HG02798 (cell line): ENCODE data around the gene DLX5.

ENCODE experiments used
- ATAC-seq: cut with Tn5 transposase; IDR thresholded peaks from one replicate; pipeline ENCODE4 v1.9.1; 2021; ENCODE audit warnings: mild to moderate bottlenecking; ENCODE audit not compliant: unreplicated experiment, poor library complexity

Gene DLX5

DNA sequence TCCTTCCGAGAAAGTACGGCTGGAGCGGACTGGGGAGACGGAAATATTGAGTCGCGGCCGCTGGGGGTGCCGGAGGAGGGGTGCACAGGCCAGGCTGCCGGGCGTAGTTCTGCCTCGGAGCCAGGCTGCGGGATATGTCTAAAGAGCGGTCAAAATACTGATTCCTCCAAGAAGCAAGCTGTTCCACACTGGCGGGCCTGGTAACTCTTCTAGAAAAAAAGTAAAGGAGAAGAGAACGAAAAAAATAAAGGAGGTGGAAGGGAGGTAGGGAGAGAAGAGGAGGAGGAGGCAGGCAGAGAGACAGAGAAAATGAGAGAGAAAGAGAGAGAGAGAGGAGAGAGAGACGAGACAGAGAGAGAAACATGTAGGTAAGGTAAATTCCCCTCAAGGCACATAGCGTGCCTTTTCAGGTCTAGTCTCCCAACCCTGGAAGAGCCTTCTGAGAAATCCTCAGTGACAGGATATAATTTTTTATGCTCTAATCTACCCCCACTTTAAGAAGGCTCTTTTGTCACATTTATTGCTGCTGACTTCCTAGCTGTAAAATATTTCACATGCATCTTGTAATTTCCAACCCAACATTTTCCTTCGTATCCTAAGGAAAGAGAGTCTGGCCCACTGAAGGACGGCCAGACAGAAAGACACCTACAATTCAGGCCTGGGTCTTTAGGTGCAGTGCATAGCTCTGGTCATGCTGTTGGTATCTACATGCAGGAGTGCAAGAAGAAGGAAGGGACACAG, 5.7 kb downstream of the DLX5 start:
- ATAC-seq: no peak

DNA sequence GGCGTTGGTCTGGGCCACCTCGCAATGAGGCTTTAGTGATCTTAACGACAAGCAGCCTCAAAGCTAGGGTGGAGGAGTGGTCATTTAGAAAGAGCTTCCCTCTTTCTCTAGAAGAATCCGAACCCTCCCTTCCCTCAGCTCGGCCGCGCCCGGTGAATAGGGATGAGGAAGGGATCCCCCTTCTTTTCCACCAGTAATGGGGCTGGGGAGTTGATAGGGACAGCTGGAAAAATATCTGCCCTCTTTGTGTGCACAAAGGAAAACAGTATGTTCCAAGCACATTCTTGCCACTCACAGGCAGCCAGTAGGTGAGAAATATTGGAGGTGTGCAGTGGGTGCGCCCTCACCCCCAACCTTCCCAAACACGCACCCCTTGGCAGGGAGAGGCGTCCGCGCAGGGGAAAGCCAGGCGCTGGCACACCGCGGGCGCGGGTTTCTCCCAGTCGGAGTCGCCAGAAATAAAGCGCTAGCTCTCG, 6.5 kb downstream of the DLX5 start:
- ATAC-seq: no peak

DNA sequence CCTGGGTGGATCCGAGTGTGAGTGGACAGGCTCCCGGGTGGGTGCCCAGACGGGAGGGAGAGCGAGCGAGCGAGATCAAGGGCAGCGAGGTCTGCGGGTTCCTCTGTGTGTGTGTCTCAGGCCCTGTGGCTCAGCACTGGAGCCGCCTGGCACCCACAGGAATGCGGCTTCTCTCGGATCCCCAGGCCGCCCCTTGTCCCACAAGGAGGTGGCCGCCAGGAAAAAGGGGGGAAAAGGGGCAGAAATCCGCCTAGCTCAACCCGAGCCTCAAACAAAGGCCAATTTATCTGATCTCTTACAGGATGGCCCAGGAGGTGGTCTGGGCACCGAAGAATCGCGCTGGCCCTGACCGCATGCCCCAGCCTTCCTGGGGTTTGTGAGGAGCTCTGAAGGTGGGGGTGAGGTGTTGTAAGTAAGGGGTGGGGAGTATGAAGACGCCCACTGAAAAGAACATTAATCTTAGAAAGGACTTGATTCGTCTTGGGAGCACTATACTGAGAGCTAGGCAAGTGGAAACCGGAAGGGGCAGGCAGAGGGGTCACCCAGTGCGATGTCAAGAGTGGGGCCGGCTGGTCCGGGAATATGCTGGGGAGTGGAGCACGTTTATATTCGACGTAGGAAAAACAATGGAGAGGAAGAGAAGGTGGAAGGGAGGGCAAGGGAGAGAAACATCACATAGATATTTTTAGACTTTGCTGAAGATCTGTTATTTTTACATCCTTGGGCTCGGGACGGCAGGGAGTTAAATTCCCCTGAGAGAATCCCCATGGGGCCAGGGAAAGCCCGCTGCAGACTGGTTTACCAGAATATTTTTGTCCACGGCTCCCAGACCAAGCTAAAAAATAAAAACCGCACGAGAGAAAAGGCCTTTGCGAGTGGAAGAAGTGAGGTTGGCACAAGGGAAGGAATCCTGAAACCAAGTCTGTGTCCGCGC, 7.2 kb downstream of the DLX5 start:
- no peak for ATAC-seq

DNA sequence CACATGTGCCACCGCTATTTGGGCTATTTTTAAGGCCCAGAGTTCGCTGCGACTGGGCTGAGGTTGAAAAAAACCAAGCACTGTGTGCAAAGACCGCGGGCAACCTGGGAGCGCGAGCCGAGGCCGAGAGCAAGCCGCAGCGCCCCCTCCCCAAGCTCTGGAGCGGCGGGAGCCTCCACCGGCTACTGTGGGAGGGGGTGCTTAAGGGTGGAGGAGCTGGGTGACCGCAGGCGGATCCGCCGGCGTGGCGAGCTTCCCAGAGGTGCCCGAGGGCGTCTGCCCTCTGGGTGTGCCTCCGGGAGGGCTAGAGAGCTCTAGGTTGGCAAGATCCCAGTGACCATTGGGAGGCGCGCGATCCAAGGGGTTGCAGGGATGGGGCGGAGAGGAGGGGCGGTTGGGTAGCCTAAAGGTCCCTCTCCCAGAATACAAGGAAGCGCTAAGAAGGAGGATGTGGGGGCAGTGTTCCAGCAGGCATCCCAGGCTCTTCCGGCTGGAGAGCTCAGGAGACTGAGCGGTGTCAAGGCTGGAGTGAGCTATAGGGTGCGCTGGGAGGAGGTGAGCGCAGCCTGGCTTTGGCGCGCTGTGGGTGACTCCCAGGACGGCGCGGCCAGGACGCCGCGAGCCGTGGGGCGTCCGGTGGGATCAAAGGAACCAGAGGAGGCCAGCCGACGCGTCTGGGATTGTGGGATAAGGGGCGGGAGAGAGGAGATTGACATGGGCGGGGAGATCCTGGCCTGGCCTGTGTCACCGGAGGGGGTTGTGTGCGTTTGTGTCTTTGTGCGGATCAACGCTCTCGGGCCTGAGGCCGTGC, 8.0 kb downstream of the DLX5 start:
- no peak for ATAC-seq

DNA sequence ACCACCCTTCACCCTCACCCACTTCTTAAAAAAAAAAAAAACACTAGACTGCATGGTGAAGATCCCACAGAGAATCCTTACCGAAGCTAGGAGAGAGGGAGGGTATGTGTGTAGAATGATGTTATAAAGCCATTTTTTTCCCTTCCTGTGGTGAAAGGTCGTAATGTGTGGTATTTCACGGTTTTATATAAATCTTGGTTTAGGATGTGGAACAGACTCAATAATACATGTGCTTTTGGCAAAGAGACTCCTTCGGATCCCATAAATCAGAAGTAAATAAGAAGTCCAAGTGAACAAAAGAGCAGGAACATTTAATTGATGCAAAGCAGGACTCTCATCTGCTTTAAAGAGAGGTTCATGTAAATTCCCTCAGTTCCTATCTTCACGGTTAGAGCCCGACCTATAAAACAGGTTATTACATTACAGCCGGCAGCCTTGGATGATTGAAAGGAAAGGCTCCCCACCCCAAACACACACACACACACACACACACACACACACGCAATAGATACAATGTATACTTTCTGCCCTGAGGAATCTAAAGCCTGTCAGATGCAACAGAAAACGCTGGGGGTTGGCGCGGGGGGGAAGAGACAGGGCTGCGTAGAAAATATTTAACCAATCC, 8.8 kb downstream of the DLX5 start:
- ATAC-seq: no peak

DNA sequence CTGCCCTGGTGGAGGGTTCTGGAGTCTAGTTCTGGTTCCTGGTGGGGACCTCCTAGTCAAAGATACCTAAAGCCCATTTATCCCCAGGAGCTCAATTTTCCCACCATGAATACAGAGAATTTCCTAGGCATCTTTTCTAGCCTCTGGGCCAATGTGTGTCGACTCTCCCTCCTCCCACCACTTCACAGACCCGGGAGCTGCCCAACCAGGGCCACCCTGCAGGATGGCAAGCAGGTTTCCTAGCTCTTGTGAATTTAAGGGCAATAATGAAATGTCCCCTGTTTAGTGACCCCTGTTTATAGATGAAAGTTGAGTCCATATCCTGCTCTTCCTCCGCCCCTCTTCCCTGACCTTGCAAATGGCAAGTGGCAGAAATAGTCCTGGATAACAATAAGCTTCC, 9.4 kb downstream of the DLX5 start:
- no peak for ATAC-seq

DNA sequence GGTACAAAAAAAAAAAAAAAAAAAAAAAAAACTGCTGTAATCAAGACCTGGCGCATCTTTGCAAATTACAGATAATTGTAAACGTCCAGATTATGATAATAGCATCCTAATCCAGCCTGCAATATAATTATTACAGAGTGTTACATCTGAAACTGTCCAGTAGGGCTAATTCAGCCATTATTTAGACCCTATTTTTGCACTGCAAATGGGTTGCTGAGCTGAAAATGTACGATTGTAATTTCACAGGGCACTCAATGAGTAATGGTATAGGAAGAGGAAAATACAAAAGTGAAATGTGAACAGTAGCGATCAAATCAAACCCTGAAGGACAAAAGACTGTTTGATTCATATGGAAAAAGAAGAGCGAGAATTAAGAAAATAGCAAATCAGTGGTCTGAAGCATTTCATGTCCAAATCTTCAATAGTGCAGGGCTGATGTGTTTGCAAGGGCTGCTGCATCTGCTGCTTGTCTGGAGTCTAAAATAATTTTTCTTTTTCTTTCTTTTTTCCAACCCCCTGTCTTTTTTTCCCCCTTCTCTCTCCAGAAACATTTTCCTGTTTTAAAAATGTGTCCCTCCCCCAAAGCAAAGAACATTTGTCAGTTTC, 10.4 kb downstream of the DLX5 start:
- ATAC-seq: no peak

DNA sequence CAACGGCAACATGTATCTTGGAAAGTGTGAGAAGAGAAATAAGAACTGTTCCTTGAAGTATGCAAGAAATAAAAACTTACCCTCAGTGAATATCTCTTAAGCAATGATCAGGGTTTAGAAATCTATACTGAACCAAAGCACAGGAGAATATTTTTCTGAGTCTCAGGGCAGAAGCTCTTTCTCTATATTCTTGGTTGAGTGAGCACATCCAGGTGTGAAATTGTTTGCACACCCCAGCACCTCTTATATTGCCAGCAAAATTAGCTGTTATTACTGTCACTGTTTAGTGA, 10.8 kb downstream of the DLX5 start:
- ATAC-seq: no peak

DNA sequence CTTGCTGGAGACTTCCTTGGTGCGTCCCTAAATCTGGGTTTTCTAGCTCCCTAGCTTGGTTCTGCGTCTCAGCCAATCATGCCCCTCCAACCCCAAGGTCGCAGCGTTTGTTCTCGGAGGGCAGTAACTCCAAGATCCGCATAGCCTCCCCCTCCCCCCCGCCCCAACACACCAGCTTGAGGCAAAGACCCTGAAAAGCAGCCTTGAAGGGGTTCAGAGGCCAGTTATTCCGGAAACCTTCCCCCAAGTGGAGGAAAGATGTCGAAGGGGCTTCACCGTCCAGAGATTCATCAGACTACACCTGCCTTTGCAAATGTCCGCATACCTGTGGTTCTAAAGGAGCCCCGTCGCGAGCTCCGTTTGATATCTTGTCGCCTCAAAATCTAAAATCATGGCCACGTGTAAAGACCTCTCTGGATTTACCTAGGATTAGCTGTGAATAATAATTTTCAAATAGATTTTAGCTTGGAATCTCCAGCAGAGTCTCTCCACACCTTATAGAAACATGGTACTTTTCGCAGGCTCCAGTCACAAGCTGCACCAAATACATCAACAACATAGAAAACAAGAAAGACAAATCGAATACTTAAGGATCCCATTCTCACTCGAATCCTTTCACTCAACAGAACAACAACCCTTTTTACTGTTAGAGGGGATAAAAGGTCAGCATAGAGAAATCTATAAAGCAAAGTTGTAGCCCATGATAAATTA, 11.3 kb downstream of the DLX5 start:
- no peak for ATAC-seq

DNA sequence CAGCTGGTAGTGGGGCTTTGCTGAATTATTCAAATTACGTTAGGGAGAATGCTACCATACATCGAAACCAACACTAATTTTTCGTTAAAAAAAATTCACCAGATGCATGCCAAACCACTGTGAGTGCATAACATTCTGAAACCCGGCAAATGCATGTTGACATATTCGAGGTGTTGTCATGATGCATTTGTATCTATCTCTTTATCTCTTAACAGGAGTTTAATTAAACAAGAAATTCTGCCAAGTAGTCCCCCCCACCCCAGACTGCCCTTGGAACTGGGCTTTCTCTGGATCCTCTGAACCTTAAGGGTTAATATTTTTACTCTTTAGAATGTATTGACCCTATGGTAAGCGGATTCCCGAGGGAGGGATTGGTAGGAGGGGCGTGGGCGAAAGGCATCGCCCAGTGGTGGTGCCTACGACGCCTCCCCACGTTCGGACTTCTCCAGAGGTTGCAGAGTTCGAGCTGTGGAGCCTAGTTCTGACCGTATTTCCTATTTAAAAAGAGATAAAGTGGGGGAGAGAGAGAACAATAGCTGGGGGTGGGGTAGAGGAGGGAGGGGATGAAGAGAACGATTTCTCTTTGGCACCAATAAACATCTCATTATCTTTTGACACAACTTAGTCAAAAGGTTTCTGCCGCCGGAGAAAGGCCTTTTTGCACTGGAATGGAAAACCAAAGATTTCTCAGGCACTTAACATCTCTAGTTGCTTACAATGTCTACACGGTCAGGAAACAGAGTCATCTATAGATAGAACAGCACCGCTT, 12.1 kb downstream of the DLX5 start:
- ATAC-seq: no peak

DNA sequence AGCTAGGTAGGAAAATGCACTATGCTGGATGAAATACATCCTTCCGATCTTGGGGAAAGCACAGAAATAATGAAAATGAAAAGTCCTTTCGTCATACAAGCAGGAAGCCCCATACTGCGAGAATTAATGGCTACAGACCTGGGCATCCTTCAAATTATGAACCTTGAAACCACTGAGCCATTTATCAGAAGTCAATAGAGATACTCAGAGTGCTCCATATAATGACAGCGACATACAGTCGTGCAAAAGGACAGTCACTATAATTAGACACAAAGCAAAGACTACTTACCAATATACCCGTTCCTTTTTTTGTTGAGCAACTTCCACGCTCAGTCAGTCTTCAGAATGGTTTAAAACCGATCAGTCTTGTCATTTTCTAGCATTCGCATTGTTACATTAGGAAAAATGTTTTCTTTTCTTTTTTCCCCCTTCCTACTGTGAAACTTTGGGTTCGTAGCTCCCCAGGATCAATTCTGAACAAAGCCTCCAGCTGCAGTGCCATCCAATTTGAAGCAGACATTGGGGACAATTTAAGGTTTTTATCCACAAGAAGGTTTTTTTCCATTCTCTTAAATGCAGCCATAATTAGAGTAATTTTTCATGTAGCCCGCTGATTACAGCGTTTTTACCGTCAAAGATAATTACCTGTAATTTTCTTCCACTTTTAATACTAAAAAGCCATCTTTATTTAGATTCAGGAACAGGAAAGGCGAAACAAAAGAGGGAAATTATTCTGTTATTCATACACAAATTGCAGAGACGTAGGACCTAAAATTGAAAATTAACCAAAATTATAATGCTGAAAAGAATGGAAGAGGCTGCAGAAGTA, 12.9 kb downstream of the DLX5 start:
- ATAC-seq: no peak

DNA sequence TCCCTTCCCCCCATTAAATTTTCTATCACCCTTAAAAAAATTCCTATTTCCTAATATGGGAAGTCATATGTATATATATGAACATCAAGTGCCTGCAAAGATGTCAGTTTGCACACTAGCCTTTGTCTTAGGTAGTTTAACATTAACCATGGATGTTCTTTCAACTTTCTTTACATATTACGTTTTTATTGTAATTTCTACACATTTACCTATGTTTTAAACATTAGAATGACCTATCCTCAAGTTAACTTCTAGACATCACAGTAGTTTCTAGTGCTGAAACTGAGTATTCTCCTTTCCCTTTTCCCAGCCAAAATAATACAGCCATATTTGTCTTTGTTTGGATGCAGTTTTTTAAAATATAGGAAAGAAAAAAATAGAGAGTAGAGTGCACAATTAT, 13.5 kb downstream of the DLX5 start:
- no peak for ATAC-seq

DNA sequence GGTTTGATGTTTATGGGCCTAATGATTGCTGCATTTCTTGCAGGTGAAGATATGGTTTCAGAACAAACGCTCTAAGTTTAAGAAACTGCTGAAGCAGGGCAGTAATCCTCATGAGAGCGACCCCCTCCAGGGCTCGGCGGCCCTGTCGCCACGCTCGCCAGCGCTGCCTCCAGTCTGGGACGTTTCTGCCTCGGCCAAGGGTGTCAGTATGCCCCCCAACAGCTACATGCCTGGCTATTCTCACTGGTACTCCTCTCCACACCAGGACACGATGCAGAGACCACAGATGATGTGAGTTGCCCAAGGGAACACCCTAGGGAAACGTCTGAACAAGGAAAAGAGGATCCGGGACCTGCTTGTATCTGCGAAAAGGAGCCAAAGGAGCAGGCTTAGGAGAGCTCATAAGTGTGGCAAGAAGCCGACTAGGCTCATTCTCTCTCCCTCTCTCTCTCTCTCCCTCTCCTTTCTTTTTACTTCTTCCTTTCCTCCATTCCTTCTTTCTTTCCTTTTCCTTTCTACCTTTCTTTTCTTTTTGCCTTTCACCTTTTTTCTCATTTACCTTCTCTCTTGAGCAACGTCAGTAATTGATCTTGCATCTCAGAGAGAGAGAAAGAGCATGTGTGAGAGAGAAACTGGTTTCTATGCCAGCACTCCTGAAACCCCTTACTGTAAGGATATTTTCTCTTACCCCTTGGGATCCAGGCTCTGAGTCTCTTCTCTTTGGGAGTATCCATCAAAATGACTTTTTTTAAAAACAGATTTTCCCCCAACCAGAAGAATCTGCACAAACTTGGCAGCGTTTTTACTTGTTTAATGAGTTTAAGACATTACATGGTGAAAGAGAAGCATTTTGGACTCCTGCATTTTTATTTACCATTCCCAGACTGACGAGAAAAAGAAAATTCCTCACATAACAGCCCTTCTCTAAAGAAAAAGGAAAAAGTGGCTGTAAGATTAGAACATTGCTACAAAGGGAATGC, 14.6 kb downstream of the DLX5 start:
- no peak for ATAC-seq

DNA sequence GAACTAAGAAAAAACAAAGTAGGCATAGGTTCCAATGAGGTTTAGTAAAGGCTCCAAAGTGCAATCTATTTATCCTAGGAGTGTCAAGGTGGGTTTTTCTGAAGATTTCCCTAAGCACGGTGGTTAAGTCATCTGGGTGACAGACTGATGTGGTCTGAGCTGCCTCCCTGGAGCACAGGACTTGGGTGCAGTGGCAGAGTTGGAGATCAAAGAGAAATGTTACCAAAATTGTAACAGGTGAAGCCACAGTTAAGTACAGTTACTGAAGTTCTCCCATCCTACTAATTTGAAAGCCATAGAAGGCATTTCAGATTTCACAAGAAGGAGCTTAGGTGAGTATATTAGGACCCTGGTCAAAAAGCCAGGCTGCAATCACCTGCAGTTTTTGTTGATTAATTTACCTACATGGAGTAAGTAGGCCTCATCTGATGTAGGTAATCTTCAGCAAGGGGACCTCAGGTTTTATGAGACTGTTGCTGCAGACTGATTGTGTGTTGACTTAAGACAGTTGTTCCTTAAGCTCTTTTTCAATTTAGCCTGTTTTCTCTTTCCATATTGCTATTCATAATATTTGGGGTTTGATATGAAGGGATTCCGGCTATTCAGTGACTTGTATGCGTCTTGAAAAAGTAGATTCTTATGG, 16.2 kb downstream of the DLX5 start:
- ATAC-seq: no peak

DNA sequence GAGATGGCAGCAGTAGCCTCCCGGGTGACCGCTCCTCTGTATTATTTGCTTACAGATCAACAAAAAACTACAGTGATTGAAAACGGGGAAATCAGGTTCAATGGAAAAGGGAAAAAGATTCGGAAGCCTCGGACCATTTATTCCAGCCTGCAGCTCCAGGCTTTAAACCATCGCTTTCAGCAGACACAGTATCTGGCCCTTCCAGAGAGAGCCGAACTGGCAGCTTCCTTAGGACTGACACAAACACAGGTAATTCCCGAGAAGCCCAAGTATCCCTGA, 17.1 kb downstream of the DLX5 start:
- ATAC-seq: no peak

DNA sequence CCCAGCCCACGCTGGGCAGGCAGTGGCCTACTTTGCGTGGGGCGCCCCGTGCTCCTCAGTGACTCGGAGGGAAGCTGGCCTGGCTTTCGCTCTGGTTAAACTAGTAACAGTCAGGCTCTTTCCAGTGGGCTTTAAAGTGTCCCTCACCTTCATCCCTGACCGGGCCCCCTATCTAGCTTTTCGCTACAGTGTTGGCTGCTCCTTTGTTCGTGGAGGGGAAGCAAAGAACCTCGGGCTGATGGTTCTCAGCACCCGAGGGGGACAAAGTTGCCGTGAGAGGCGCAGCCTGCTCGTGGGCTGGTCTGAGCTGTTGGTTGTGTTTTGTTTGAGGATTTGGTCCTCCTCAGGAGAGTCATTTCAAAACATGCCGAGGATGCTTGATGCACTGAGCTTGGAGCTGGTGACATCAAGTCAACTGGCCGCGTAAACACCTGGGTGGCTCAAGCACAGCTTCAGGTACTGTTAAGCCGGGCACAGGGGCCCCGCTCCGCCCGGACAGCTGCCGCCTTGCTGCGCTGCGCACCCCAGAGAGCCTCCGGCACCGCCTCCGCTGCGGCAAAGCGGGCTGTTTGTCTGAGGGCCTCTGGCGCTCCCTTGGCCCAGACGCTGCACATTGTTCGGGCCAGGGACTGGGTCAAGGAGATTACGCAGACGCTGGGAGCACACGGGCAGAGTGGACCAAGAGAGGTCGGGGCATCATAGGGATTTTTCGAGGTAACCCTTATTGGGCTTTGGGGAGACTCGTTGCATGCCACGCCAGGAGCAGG, 17.6 kb downstream of the DLX5 start:
- no peak for ATAC-seq
